Measurements from ENCODE around the gene TGDS.

TGDS gene

DNA sequence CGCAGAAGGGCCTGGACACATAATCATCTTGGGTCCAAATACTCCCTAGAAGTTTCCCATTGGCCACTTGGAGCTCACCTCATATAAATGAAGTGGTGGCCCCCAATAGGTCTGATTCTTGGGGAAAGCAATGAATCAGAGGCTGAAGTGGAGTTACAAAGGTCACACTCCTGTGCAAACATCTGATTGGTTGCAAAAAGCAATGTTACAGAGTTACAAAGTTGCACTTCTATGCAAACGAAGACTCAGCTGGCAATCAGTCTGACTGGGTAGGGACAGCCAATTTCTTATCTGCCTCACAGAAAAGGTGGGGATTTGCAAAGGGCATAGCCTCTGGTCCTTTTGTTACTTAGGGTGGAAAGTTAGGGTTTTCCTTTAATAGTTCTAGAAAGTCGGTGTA is 3.9 kb upstream of the TGDS start:
- DNase-seq (ENCODE audit: low read depth), result no peak

DNA sequence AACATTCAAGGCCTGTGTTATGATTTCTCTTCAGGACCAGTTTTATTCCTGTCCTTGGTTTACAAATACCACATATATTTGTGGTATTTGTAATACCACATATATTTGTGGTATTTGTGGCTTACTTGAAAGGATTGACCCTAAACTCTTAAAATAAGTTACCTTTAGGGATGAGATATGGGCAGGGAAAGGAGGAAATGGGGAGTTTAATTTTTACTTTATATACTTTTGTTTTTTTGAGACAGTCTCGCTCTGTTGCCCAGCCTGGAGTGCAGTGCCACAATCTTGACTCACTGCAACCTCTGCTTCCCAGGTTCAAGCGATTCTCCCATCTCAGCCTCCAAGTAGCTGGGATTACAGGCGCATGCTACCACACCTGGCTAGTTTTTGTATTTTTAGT is 2.3 kb upstream of the TGDS start:
- DNase-seq (ENCODE audit: low read depth), result no peak

DNA sequence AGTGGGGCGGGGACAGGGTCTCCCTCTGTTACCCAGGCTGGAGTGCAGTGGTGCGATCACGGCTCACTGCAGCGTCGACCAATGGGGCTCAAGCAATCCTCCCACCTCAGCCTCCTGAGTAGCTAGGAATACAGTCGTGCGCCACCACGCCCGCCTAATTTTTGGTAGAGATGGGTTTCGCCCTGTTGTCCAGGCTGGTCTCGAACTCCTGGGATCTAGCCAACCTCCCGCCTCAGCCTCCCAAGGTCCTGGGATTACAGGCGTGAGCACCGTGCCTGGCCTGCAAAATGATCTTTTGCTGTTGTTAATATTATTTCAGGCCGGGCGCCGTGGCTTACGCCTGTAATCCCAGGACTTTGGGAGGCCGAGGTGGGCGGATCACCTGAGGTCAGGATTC is 621 bp upstream of the TGDS start:
- no peak for DNase-seq (ENCODE audit: low read depth)

DNA sequence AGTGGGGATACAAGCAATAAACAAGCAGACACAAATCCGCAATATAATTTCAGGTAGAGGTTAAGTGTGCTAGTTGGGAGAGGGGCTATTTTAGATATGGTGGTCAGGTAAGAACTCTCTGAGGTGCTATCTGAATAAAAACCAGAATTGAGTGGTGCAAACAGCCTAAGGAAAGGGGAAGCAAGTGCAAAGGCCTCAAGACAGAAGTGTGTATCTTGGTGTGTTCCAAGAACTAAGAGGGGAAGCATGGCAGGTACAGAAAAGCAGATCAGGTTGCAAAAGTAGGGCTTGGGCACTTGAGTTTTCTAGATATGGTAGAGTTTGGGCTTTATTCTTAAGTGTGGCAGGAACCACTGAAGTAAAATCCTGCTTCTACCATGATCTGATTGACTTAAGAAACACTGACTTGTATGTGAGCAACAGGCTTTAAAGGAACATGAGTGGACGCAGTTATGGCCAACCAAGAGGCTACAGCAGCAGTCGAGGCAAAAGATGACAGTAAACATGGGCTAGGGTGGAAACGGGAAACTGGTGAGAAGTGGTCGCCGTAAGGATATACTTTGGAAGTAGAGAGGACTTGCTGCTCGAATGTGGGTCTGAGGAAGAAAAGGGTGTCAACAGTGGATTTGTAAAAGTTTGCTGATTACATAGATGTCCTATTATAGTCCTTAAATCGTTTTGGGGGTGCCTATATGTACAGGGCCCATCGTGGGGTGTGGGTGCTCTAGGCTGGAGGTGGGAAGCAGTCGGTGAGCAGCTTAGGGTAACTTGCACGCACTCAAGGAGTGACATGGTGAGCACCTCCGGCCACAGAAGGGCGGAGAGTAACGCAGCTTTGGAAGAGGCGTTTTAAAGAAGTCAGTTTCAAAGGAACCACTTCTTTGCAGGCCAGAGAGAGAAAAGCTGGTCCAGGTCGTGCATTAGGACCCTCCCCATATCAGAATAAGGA is 677 bp downstream of the TGDS start:
- DNase-seq (ENCODE audit: low read depth), result no peak

DNA sequence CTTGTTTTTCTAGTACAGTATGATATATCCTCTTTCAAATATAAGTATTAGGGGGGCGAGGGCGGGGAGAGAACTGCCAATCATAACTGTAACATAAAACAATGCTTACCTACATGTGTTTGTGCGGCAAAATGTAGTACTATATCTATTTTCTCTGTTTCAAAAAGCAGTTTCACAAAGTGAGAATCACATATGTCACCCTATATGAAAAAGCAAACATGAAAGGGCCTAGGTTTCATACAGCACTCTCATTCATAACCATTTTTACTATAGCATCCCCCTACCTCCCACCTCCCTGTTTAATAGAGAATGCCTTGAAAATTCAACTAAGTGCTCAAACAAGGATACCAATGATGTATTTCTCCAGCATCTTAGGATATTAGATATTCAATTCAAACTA is 5.2 kb downstream of the TGDS start:
- no peak for DNase-seq (ENCODE audit: low read depth)

DNA sequence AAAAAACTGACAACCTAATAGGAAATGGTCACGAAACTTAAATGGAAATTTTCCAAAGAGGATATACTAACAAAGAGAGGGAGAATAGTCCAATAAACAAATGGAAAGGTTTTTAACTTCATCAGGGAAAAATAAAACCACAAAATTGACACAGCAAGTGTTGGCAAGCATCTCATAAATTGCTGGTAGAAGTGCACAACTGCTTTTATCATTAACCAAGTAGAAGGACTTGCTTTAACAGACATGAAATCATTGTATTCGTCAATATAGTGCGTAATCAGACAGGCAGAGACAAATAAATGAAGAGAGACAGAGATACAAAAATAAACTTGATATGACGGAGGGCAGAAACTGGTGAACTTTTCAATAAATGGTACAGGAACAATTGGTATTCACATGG is 7.4 kb downstream of the TGDS start:
- no peak for DNase-seq (ENCODE audit: low read depth)

DNA sequence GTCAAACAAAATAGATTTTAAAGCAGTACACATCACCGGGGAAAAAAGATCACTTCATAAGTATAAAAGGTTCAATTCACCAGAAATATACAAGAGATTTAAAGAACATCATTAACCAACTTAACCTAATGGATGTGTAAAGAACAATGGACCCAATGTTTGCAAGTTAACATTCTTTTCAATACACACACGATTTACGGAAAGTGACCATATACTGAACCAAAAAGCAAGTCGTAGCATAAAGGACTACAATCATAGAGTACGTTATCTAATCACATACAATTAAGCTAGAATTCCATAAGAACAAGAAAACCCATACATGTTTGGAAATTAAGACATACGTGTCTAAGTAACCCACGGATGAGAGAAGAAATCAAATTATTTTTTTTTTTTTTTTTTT is 9.6 kb downstream of the TGDS start:
- no peak for DNase-seq (ENCODE audit: low read depth)

DNA sequence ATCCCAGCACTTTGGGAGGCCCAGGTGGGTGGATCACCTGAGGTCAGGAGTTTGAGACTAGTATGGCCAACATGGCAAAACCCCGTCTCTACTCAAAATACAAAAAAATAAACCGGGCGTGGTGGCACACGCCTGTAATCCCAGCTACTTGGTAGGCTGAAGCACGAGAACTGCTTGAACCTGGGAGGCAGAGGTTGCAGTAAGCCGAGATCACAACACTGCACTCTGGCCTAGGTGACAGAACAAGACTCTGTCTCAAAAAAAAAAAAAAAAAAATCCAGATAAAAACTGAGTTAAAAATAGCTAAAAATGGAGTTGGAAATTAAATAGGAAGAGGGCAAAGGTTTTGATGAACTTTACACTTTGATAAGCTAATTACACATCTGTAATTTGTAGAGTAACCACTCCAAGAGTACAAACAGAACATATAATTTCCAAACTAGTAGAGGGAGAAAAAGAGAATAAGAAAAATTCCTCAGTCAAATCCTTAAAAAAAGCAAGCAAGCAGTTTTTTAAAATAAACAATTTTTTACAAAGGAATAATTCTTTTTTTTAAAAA is 10.3 kb downstream of the TGDS start:
- DNase-seq (ENCODE audit: low read depth), result no peak

DNA sequence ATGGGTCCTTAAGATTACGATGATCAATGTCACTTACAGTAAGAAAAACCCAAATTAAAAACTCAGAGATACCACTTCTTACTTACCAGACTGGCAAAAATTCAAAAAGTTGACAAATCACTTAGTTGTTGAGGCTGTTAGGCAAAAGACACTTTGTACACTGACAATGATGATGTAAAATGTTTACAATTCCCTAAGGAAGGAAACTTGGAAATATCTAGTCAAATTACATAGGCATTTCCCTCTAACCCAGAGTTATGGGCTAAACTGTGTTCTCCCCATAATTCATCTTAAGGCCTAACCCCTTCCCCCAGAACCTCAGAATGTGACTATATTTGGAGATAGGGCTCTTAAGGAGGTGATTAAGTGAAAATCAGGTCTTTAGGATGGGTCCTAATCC is 12.0 kb downstream of the TGDS start:
- DNase-seq (ENCODE audit: low read depth), result no peak

DNA sequence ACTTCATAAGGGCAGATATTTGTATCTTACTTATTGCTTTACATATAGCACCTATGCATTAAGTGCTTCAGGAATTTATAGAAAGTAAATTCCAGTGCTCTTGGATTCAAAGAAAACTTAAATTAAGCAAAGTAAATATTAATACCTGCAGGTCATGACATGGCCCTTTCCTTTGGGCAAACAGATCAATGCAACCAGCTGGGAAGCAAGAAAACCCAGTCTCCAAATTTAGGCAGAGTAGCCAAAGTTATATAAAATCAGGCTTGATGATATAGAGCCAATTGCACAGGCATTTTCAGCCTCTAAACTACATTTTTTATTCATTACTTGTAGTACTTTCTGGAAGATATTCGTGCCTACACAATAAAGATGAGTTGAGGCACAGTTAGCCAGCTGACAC is 16.9 kb downstream of the TGDS start:
- no peak for DNase-seq (ENCODE audit: low read depth)

DNA sequence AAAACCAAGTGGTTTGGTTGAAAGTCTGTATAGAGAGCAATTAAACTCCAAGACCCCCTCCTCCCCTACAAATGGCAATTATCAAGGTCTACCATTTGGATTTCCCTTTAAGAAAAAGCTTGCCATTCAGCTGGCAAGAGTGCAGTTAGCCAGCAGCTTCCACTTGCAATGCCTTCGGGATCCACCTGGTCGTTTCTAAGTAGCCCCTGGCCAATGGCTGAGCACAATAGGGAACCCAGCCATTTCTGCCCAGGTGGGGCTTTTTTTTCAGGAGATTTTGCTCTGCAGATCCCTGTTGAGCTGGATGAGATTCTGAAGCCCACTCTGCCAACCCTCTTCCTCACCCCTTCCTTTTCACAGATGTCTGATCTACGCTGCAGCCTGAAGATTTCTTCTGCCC is 26.3 kb downstream of the TGDS start:
- no peak for DNase-seq (ENCODE audit: low read depth)

DNA sequence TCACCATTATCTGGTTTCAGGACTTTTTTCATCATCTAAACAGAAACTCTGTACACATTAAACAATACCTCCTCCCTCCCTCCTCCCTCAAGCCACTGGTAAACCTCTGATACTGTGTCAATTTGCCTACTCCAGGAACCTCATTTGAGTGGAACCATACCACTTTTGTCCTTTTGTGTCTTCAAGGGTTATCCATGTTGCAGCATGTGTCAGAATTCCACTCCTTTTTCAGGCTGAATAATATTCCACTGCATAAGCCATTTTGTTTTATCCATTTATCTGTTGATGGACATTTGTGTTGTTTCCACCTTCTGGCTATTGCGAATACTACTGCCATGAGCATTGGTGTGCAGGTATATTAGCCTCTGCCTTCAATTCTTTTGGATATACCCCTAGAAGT is 27.5 kb downstream of the TGDS start:
- DNase-seq (ENCODE audit: low read depth), result no peak

DNA sequence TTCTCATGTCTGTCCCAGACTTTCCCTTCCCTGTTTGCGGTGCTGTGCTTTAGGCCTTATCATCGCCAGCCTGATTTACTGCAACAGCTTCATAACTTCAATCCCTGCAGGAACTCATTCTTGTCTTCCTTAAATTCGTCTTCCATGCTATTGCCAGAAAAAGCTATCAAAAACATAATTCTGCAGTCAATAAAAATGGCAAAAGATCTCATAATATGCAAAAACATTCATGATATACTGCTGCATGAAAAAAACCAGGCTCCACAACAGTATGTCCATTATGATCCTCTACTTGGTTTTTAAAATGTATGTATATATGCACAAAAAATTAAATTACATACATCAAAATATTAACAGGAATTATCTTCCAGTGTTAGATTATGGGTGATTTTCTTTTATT is 28.4 kb downstream of the TGDS start:
- no peak for DNase-seq (ENCODE audit: low read depth)

DNA sequence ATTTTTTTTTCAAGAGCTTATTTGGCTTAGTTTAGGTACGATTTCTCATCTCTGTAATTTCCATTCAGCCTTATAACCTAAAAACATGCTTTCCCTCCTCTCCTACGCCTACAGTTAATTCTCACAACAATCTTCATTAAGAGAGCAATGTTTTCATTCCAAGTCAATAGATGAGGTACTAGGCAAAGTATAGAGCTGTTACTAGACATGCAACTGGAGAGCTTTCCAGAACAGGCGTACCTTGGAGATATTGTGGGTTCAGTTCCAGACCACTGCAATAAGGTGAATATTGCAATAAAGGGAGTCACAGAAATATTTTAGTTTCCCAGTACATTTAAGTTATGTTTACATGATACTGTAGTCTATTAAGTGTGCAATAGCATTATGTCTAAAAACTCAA is 34.8 kb downstream of the TGDS start:
- DNase-seq (ENCODE audit: low read depth), result no peak

DNA sequence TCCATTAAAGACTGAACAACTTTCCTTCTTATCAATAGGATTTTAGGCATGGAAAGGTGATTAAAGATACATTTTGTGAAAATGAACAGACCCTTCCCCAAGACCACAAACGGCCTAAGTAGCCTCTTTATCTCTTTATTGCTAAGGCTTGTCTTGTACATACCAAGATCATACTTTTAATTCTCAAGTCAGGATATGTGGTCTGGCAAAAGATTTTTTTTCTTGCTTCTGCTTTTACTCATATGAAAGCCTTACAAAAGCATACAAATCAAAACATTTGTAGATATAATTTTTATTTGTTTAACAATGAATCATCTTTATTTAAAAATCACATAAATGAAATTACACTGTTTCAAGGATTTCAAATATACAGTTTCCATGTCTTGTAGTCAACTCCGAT is 35.8 kb downstream of the TGDS start:
- DNase-seq (ENCODE audit: low read depth), result no peak

DNA sequence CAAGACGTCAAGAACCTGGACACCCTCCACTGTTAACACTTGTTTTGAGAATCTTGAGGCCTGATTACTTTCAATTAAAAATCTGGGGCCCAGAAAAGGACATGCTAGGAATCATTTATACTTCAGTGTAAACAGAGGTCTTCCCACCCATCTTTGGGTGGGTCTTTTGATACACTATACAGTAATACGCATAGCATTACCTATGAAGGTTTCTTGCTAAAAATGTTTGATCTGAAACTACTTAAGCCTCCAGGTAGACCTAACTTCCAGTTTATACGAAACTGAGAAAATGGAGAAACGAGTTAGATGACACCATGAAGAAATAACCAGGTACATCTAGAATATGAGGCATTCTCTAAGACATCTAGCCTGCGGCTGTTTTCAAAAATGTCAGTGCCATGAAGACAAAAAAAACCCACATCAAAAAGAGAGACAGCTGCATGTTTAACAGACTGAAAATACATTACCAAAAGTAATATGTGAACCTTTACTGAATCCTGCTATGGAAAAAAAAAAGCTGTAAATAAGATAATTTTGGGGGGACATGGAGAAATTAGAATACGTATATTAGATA is 36.6 kb downstream of the TGDS start:
- no peak for DNase-seq (ENCODE audit: low read depth)

DNA sequence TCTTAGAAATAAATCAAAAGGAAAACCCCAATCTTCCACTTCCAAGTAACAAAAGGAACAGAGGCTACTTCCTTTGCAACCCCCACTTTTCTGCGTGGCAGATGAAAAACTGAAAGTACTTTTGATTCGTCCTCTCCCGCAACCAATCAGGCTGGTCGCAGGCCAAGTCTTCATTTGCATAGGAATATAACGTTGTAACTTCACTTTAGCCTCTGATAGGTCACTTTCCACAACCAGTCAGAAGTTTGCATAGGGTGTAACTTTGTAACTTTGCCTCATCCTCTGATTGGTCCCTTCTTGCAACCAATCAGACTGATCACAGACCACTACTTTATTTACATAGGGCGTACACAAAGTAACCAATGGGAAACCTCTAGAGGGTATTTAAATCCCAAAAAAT is 37.2 kb downstream of the TGDS start:
- DNase-seq (ENCODE audit: low read depth), result no peak

DNA sequence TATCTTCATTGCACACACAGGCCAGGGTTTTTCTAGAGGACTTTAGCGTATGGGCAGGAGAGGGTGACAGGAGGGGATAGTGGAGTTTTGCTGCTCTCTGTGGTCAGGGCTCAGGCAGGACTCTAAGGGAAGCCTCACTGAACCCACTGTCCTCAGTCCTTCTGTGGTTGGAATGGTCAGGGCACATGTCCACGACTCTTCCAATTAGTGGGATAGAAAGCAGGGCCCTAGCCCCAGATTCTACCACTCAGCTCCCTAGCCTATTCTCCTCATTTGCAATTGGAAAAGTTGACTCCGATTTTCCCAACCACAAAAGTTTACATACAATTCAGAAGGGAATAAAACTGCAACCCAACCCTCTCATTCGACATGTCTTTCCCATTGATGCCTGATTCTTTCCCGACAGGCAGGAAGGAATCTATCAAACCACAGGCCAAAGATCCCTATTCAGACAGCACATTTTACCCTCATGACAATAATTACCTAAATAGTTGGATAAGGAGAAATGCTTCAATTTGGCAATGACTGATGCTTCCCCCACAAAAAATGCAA is 38.2 kb downstream of the TGDS start:
- no peak for DNase-seq (ENCODE audit: low read depth)

DNA sequence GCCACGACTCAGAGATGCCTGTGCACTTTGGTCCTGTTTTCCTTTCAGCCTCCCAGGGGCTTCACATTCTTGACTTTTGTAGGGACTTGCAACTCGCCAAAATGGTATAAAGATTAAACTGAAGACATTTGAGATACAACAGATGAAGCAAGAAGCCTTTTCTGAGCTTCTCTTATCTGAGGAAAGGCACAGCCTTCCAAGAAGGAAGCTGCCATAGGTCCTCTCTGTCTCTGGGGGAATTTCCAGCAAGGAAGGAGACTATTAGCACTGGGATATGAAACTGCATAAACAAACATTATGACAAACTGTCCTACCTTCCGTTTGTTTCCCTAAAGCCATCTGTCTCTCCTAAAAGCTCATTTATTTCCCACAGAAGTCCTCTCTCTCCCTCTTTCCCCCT is 39.3 kb downstream of the TGDS start:
- no peak for DNase-seq (ENCODE audit: low read depth)

DNA sequence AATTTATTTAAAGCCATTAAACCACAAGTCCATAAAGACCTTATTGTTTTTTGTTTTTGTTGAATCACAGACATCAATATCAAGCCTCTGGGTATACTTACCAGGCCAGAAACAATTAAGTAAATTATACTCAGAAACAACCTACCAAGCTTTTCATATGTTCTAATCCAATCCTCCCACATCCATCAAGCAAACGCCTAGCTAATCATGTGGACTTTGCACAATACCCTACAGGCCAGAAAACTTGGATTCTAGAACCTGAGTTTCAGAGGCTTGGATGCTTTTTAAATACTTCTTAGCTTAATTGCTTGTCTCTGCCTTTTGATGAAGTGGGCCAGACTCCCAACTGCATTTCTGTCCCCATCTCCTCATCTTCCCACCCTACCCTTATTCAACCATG is 39.9 kb downstream of the TGDS start:
- no peak for DNase-seq (ENCODE audit: low read depth)

DNA sequence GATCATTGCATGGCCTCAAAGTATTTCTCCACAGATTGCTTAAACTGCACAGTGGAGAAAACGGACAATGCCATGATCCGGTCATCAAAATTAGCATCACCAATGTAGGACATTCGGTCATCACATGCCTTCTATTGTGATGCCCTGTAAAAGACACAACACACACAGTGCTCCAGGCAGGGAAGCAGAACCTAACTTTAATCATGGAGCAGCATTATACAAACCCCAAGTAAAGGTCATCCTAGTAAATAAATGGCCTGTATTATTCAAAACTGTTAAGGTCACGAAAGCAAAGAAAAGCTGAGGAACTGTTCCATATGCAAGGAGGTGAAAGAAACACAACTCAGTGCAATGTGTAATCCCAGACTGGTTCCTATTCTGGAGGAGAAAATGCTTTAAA is 42.2 kb downstream of the TGDS start:
- no peak for DNase-seq (ENCODE audit: low read depth)

DNA sequence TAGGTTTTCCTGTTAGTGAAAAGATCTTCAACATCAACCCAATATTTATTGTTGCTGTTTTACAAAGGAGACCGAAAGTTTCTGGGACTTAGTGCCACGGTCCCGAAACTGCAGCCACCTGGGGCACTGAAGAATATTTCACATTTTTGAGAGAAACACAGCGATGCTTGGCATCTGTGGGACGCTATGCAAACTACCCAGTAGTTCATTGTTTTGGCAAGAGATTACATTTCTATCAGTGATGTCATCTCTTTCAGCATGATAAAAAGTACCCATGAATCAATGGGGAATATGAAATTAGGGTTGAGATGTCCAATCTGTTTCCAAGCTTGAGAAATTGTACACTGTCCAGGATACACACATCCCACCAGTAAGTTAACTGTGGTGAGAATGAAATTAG is 43.9 kb downstream of the TGDS start:
- no peak for DNase-seq (ENCODE audit: low read depth)

DNA sequence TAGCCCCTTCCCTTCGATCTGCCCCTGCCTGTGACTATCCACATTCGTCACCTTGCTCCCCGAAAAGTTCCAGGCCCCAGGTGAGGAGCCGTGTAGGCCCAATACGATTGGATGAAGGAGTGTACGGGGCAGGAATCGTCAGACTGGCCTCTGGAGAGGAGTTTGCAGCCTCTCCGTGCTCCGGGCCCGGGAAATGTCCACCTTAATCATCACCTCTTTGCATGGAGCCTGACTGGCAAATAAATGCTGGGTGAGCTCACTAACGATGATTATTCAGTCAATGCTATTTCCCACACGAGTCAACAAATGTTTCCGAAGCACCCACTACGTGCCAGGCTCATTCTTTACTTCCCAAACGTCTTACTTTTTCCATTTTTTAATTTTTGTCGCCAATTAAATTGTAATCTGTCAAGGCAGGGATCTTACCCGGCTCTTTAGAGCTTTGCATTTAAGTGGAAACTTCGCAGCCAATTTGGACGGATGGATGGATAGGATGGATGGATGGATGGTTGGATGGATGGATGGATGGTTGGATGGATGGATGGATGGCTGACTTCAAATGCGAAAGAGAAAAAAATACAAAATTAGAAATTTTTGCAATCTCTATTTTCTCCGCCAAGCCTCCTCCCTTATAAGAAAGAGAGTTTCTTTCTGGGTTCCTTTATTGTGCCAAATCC is 45.8 kb downstream of the TGDS start:
- no peak for DNase-seq (ENCODE audit: low read depth)
